ENCODE measurements around the gene SACM1L. TPM values are rescaled to one million over a fixed set of nuclear protein-coding genes. Genes with fewer than 3 reads are reported as not detected.
"Not testable (repeated sequence)": the region's sequence is repeated elsewhere in the genome, so short reads cannot be mapped to it uniquely, and the experiment has no call there.

SACM1L gene
- total RNA-seq, 1 experiment from 2014 or later = 30.1 TPM

DNA sequence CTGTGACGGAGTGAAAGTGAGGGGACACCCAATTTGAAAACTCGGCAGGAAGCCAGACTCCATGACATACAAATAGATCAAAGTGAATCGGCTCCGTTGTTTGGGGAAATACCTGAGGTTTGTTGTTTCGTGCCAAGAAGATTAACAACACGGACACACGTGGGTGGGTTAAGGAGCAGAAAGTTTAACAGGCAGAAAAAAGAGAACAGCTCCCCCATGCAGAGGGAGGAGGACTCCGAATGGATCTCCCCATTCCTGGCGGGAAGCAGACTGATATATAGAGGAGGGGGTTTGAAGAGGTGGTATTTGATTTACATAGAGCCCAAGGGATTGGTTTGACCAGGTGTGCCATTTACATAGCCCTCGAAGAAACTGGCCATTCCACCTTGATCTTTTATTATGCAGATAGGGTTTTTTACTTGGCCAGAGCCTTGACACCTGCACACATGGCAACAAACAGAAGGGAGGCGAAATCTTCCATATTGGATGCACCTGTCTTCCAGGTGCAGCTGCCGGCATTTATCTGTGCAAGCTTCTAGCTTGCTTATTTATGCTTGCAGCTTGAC, 4.8 kb upstream of the SACM1L start:
- Histone ChIP-seq H3K4me2 (ENCODE audit: low read length) (no peak overlapping the region), H3K27ac (ENCODE audit: low read length) (no peak overlapping the region), H3K4me1 (ENCODE audit: insufficient read depth, low read length) (no peaks in the 10 kb centered on the region), H3F3A (ENCODE audit: low read length, unreplicated experiment) (no peaks in the 10 kb centered on the region), H3K9ac (ENCODE audit: low read length) (no peak overlapping the region), H3K9me3 (ENCODE audit: low read length) (no peaks in the 10 kb centered on the region), H3K36me3 (ENCODE audit: low read depth, low read length) (peaks cover 19% of the 10 kb centered on the region), H2AFZ (ENCODE audit: low read length) (no peak overlapping the region), H4K20me1 (ENCODE audit: low read length) (no peaks in the 10 kb centered on the region), H3K79me2 (ENCODE audit: low read length) (peaks cover 2% of the 10 kb centered on the region), H3K9me2 (replicated peaks; ENCODE audit: low read length) (no peaks in the 10 kb centered on the region), H3K27me3 (ENCODE audit: low read length) (no peaks in the 10 kb centered on the region), H3K4me3 (ENCODE audit: low read length) (no peak overlapping the region)
- no peak for ATAC-seq
- intact Hi-C loops (cut with micrococcal nuclease) = no loop called here
- no peak for DNase-seq
- BruUV-seq (replicated peaks) = no TSS peak
- CTCF ChIA-PET = no interaction called here
- POLR2A ChIA-PET (ENCODE audit: unreplicated experiment) = no interaction called here
- no peak for TF ChIP-seq EZH2 (IDR thresholded peaks at IDR 0.05; ENCODE audit: low read length, unreplicated experiment)
- no peak for TF ChIP-seq CTCF (conservative IDR thresholded peaks at IDR 0.05; ENCODE audit: low read depth, low read length)
- TF ChIP-seq EZH2phosphoT487 (IDR thresholded peaks at IDR 0.05; ENCODE audit: borderline replicate concordance, low read length) = no peak

GRCh38 chr3:45685722-45686121, 3.5 kb upstream of the SACM1L start:
- H3K4me3 ChIP-seq (ENCODE audit: low read length); H4K20me1 ChIP-seq (ENCODE audit: low read length); H3K4me2 ChIP-seq (ENCODE audit: low read length); BruUV-seq (replicated peaks); H3K27me3 ChIP-seq (ENCODE audit: low read length); intact Hi-C loops (cut with micrococcal nuclease); ATAC-seq; H3K9ac ChIP-seq (ENCODE audit: low read length); H3F3A ChIP-seq (ENCODE audit: low read length, unreplicated experiment); POLR2A ChIA-PET (ENCODE audit: unreplicated experiment); H3K27ac ChIP-seq (ENCODE audit: low read length); H3K9me2 ChIP-seq (replicated peaks; ENCODE audit: low read length); CTCF ChIA-PET; H2AFZ ChIP-seq (ENCODE audit: low read length); H3K4me1 ChIP-seq (ENCODE audit: insufficient read depth, low read length); DNase-seq; H3K9me3 ChIP-seq (ENCODE audit: low read length): not testable (repeated sequence)
- H3K79me2 ChIP-seq (ENCODE audit: low read length) = peaks cover 15% of the 10 kb centered on the region
- H3K36me3 ChIP-seq (ENCODE audit: low read depth, low read length) = peaks cover 12% of the 10 kb centered on the region

DNA sequence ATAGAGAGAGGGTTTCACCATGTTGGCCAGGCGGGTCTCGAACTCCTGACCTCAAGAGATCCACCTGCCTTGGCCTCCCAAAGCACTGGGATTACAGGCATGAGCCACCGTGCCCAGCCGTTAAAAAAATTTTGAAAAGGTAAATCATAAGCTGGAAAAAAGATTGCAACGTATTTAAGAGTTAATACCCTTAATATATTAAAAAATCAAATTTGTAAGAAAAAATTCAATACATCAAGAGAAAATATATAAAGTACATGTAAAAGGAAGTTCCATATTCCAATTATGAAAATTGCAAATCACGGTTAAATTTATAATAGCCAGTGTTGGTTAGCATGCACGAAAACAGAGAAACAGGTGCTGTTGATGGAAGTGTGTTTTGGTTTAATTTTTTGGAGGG, 2.3 kb upstream of the SACM1L start:
- Histone ChIP-seq H3K4me2 (ENCODE audit: low read length) (no peak overlapping the region), H3K9ac (ENCODE audit: low read length) (no peak overlapping the region), H3K27ac (ENCODE audit: low read length) (no peak overlapping the region), H3F3A (ENCODE audit: low read length, unreplicated experiment) (no peaks in the 10 kb centered on the region), H3K79me2 (ENCODE audit: low read length) (peaks cover 26% of the 10 kb centered on the region), H3K9me2 (replicated peaks; ENCODE audit: low read length) (no peaks in the 10 kb centered on the region), H3K4me1 (ENCODE audit: insufficient read depth, low read length) (peaks cover 11% of the 10 kb centered on the region), H2AFZ (ENCODE audit: low read length) (no peak overlapping the region), H3K9me3 (ENCODE audit: low read length) (no peaks in the 10 kb centered on the region), H3K4me3 (ENCODE audit: low read length) (no peak overlapping the region), H3K36me3 (ENCODE audit: low read depth, low read length) (peaks cover 8% of the 10 kb centered on the region; the same call in 1 of the 2 replicates), H3K27me3 (ENCODE audit: low read length) (no peaks in the 10 kb centered on the region), H4K20me1 (ENCODE audit: low read length) (peaks cover 9% of the 10 kb centered on the region)
- ATAC-seq (no peak), DNase-seq (no peak)
- POLR2A ChIA-PET (ENCODE audit: unreplicated experiment) = no interaction called here
- CTCF ChIA-PET = no interaction called here
- no peak for TF ChIP-seq CTCF (conservative IDR thresholded peaks at IDR 0.05; ENCODE audit: low read depth, low read length)
- no peak for TF ChIP-seq EZH2 (IDR thresholded peaks at IDR 0.05; ENCODE audit: low read length, unreplicated experiment)
- TF ChIP-seq EZH2phosphoT487 (IDR thresholded peaks at IDR 0.05; ENCODE audit: borderline replicate concordance, low read length) = no peak
- no TSS peak for BruUV-seq (replicated peaks)
- intact Hi-C loops (cut with micrococcal nuclease) = no loop called here
